HuH-7.5 (cell line): ENCODE results near the gene AGBL3.
"Not testable (repeated sequence)": the region's sequence is repeated elsewhere in the genome, so short reads cannot be mapped to it uniquely, and the experiment has no call there.

ENCODE experiments used
- DNase-seq: peaks from one replicate; pipeline ENCODE4 v3.0.0; 2011; ENCODE audit warnings: low spot score

The AGBL3 gene

GRCh38 chr7:135168489-135169140 is 182.3 kb downstream of the AGBL3 start:
- DNase-seq, result no peak

GRCh38 chr7:135169141-135169963 is 183.0 kb downstream of the AGBL3 start:
- peak; percentile 65 for DNase-seq

- no peak for DNase-seq
Measured at GRCh38 chr7:135169964-135170273, 183.6 kb downstream of the AGBL3 start.

- DNase-seq, result peak; percentile 92
Measured at GRCh38 chr7:135170274-135170997, 184.1 kb downstream of the AGBL3 start, which contains the start of gene CYREN. Gene CYREN, minus strand, starts transcription at chr7:135170707. Its CDS starts 1,785 bp downstream, at chr7:135168922.

GRCh38 chr7:135170998-135171481 is 184.7 kb downstream of the AGBL3 start:
- not testable (repeated sequence) for DNase-seq

GRCh38 chr7:135171581-135172291 is 185.4 kb downstream of the AGBL3 start:
- DNase-seq, result peak; percentile 62

- not testable (repeated sequence) for DNase-seq
Measured at GRCh38 chr7:135173916-135174315, 187.6 kb downstream of the AGBL3 start.

- no peak for DNase-seq
Measured at GRCh38 chr7:135174941-135175340, 188.6 kb downstream of the AGBL3 start.

- no peak for DNase-seq
Measured at GRCh38 chr7:135175931-135176330, 189.6 kb downstream of the AGBL3 start.

- DNase-seq, result no peak
Measured at GRCh38 chr7:135177028-135177696, 190.9 kb downstream of the AGBL3 start.

GRCh38 chr7:135178364-135178763 is 192.1 kb downstream of the AGBL3 start:
- DNase-seq, result no peak

- DNase-seq, result peak; percentile 67
Measured at GRCh38 chr7:135179321-135179925, 193.1 kb downstream of the AGBL3 start.

- DNase-seq, result no peak
Measured at GRCh38 chr7:135180122-135180521, 193.8 kb downstream of the AGBL3 start.

GRCh38 chr7:135181261-135181928 is 195.1 kb downstream of the AGBL3 start:
- DNase-seq, result no peak

GRCh38 chr7:135181929-135182678 is 195.8 kb downstream of the AGBL3 start:
- DNase-seq, result no peak

GRCh38 chr7:135183478-135183877 is 197.2 kb downstream of the AGBL3 start:
- DNase-seq, result no peak

GRCh38 chr7:135184254-135184841 is 198.0 kb downstream of the AGBL3 start:
- DNase-seq, result no peak
